Stimulated activated memory B cell treated with anti-CD40 and anti-IgM and Interleukin-4, amounts not matched to agents 10 μg/mL and 1 μg/mL and 100 μg/mL, for 72 hours (primary cell): ENCODE measurements around the gene ALKBH5.

Experiments
- ATAC-seq: fragments of 150-1000 bp; cut with Tn5 transposase; 2 replicates; pipeline ENCODE4 v1.10.0; 2021
- H3K27ac Mint-ChIP-seq: one replicate; pipeline ENCODE4 v1.8.0; 2022; ENCODE audit warnings: mild to moderate bottlenecking, mixed read lengths
- H3K27me3 Mint-ChIP-seq: one replicate; pipeline ENCODE4 v1.8.0; 2022; ENCODE audit warnings: mixed read lengths
- H3K36me3 Mint-ChIP-seq: one replicate; pipeline ENCODE4 v1.8.0; 2022; ENCODE audit warnings: mixed read lengths
- H3K4me1 Mint-ChIP-seq: one replicate; pipeline ENCODE4 v1.8.0; 2022; ENCODE audit warnings: mixed read lengths
- H3K4me3 Mint-ChIP-seq: one replicate; pipeline ENCODE4 v1.8.0; 2022; ENCODE audit warnings: mild to moderate bottlenecking, moderate library complexity, mixed read lengths
- H3K9me3 Mint-ChIP-seq: one replicate; pipeline ENCODE4 v1.8.0; 2022; ENCODE audit warnings: mixed read lengths

The ALKBH5 gene

DNA sequence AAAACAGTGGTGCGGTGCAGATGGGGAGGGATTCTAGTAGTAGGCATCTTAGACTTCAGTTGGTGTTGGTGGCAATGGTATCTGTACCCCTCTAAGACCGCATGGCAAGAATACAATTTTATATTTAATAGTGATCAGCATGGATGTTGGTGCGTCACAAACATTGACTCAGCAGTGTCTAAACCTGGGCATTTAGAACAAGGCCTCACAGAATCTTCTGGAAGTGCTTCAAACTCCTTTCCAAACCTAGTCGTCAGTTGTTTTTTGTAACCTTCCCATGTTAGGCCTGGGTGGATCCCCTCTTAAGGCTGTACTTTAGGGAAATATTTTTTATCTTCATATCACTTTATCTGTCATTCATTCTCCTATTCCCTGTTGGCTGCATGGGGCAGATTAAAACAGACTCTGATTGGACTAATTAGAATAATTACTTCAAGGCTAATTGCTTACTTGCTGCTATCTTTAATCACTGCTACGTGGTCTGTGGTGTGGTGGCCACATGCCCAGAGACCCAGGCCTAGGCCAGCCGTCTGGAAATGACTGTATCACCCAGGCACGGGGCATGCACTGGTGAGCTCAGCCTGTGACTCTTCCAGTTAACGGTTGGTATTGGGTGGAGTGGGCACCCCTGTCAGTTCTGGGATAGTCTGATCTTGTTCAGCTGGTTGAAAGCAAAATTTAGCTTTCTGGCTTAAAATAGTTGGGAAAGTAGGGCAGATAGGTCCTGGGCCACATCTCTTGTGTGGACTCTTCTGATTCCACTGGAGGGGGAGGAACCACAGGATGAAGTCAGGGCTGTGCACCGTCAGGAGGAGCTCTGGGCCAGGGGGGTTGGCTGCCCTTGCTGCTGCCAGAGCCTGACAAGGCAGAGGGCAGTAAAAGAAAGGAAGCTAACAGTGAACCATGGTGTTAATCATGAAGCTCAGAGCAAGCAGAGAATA, 4.5 kb downstream of the ALKBH5 start:
- Mint-ChIP-seq H3K4me1 (peaks cover 74% of the 10 kb centered on the region), H3K9me3 (no peaks in the 10 kb centered on the region), H3K4me3 (peak overlapping the region; percentile 64), H3K27me3 (no peaks in the 10 kb centered on the region), H3K27ac (peak overlapping the region; percentile 99), H3K36me3 (peaks cover 37% of the 10 kb centered on the region)
- ATAC-seq = no peak

DNA sequence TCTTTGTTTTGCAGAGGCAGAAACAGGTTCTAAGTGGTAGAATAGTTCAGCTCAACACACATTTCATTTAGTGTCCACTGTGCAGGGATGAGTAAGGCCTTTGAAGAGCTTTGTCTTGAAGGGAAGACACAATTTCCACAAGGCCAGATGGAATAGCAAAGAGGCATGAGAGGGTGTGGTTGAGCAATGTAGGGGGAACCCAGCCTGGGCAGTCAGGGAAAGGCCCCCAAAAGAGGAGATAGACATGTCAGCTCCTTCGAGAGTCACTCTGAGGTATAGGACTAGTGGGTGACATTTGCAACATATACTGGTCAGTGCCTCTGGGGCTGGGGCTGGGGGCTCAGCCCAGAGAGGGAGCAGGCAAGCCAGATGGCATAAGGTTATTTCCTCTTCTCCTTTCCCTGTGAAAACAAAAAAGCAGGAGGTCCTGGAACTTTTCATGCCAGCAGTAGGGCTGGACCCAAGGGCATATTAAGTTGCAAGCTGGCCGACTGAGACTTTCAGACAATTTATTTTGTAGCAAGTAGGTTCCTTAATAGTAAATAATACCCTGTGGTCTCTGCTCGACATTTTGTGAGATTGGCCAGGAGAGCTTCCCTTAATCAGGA, 7.1 kb downstream of the ALKBH5 start:
- Mint-ChIP-seq H3K27ac (no peak overlapping the region), H3K9me3 (no peaks in the 10 kb centered on the region), H3K36me3 (peaks cover 50% of the 10 kb centered on the region), H3K4me3 (no peak overlapping the region), H3K4me1 (peaks cover 82% of the 10 kb centered on the region), H3K27me3 (no peaks in the 10 kb centered on the region)
- ATAC-seq = no peak

DNA sequence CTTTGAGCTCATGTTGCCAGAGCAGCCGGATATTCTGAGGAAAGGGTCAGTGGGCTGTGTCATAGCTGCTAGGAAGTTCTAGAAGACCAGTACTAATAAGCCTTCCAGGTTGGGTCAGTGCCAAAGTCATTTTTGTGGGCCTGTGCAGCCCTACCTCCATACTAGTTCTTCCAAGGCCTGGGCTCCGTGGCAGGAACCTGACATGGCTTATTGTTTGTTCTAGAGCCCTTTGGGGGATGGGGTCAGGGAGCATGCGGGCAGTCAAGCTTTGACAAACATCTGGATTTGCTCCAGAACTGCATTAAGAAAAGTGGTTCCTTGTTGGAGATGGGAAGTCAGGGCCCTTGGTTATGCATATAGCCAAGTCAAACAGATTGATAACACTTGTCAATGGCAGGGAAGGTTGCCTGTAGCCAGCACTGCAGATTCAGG, 7.6 kb downstream of the ALKBH5 start:
- no peaks in the 10 kb centered on the region for H3K27me3 Mint-ChIP-seq
- no peak overlapping the region for H3K27ac Mint-ChIP-seq
- no peak for ATAC-seq
- H3K4me3 Mint-ChIP-seq = no peak overlapping the region
- peaks cover 50% of the 10 kb centered on the region for H3K36me3 Mint-ChIP-seq
- H3K4me1 Mint-ChIP-seq = peaks cover 79% of the 10 kb centered on the region
- H3K9me3 Mint-ChIP-seq = no peaks in the 10 kb centered on the region

DNA sequence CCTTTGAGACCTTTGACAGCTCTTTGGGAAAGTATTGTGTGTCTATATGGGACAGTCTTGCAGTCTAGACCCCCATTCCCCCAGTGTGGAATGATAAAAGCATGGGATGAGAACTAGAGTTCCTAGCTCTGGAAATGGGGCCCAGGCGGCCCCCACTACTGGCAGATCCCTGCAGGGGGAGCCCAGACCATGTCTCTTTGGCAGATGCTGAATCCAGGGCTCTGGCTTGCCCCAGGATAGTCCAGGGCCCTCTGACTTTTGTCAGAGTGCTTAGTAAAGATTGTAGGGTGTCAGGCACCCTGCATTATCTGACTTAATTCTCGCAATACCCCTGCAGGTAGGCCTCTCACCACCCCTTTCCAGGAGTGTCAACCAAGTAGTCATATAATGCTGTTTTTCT, 8.3 kb downstream of the ALKBH5 start:
- H3K36me3 Mint-ChIP-seq = peaks cover 48% of the 10 kb centered on the region
- no peaks in the 10 kb centered on the region for H3K9me3 Mint-ChIP-seq
- peaks cover 74% of the 10 kb centered on the region for H3K4me1 Mint-ChIP-seq
- H3K4me3 Mint-ChIP-seq = no peak overlapping the region
- no peak overlapping the region for H3K27ac Mint-ChIP-seq
- no peak for ATAC-seq
- no peaks in the 10 kb centered on the region for H3K27me3 Mint-ChIP-seq

DNA sequence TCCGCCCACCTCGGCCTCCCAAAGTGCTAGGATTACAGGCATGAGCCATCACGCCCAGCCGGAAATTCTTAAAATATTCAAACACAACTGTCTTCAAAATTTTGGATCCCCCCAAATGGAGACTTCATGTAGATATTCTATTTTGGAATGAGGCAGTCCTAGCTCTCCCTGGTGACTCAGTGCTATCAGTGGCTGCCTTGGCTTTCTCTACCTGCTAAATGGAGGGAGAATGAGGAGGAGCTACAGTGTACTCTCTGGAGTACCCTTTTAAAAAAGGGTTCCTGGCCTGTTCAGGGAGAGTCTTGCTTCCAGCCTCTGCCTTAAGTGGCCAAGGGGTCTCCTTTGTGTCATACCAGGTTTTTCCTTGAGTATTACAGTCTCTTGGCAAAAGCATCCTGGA, 10.8 kb downstream of the ALKBH5 start:
- peaks cover 57% of the 10 kb centered on the region for H3K36me3 Mint-ChIP-seq
- H3K4me3 Mint-ChIP-seq = no peak overlapping the region
- H3K27ac Mint-ChIP-seq = no peak overlapping the region
- no peak for ATAC-seq
- no peaks in the 10 kb centered on the region for H3K9me3 Mint-ChIP-seq
- peaks cover 70% of the 10 kb centered on the region for H3K4me1 Mint-ChIP-seq
- no peaks in the 10 kb centered on the region for H3K27me3 Mint-ChIP-seq

GRCh38 chr17:18194804-18195203, 11.2 kb downstream of the ALKBH5 start:
- H3K4me3 Mint-ChIP-seq = no peak overlapping the region
- peaks cover 53% of the 10 kb centered on the region for H3K36me3 Mint-ChIP-seq
- H3K9me3 Mint-ChIP-seq = no peaks in the 10 kb centered on the region
- no peaks in the 10 kb centered on the region for H3K27me3 Mint-ChIP-seq
- H3K4me1 Mint-ChIP-seq = peaks cover 70% of the 10 kb centered on the region
- H3K27ac Mint-ChIP-seq = no peak overlapping the region
- no peak for ATAC-seq

GRCh38 chr17:18195246-18195645, 11.6 kb downstream of the ALKBH5 start:
- Mint-ChIP-seq H3K4me3 (no peak overlapping the region), H3K4me1 (peaks cover 68% of the 10 kb centered on the region), H3K9me3 (no peaks in the 10 kb centered on the region), H3K36me3 (peaks cover 51% of the 10 kb centered on the region), H3K27ac (no peak overlapping the region), H3K27me3 (no peaks in the 10 kb centered on the region)
- no peak for ATAC-seq

DNA sequence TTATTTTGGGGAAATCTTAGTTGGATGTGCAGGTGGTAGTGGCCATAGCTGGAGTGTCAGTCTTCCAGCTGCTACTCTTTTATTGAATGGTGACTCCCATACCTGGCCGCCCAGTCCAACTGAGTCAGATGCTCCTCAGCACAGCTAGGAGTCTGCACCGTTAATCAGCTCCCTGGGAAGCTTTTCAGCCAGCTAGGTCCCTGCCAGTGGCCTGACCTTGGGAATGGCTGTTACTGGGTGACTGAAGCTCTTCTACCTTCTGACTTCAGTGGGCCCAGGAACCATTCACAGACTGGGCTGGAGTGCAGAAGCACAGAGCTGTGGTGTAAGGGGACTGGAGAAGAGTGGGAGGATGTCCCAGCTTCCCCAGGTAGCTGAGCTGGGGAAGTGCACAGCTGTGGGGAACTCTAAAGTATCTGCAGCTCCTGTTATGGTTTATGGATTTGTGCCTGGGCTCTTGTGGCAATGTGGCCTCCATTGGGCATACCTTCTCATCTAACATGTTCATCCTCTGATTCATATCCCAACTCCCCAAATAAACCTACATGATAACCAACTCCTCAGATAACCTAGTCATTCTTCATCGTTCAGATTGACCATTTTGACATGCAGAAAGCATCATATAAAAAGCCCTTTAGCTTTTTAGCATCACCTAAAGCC, 14.0 kb downstream of the ALKBH5 start:
- no peaks in the 10 kb centered on the region for H3K9me3 Mint-ChIP-seq
- no peaks in the 10 kb centered on the region for H3K27me3 Mint-ChIP-seq
- peaks cover 59% of the 10 kb centered on the region for H3K4me1 Mint-ChIP-seq
- no peak overlapping the region for H3K27ac Mint-ChIP-seq
- H3K4me3 Mint-ChIP-seq = no peak overlapping the region
- peaks cover 52% of the 10 kb centered on the region for H3K36me3 Mint-ChIP-seq
- no peak for ATAC-seq

- Mint-ChIP-seq H3K27ac (no peak overlapping the region), H3K4me1 (peaks cover 61% of the 10 kb centered on the region), H3K27me3 (no peaks in the 10 kb centered on the region), H3K9me3 (no peaks in the 10 kb centered on the region), H3K4me3 (no peak overlapping the region), H3K36me3 (peaks cover 57% of the 10 kb centered on the region)
- no peak for ATAC-seq
Observed at GRCh38 chr17:18198530-18198929, 14.9 kb downstream of the ALKBH5 start.

DNA sequence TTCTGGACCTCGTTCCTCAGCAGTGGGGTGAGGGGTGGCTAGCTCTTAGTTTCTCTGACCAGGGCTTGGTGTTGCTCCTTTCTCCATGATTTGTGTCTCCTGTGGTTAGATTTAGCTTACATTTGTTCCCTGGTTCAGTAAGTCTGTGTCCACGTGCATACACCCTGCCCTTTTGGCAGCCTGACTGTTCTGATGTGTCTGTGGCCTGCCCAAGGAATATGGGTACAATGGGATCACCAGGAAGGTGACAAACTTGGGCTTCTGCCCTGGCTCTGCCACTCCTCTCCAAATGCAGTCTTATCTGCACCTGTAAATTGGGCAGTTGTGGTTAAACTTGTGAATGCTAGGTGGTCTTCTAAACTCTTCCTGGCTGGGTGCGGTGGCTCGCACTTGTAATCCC, 17.5 kb downstream of the ALKBH5 start:
- ATAC-seq = no peak
- no peak overlapping the region for H3K27ac Mint-ChIP-seq
- peaks cover 47% of the 10 kb centered on the region for H3K4me1 Mint-ChIP-seq
- no peaks in the 10 kb centered on the region for H3K9me3 Mint-ChIP-seq
- H3K4me3 Mint-ChIP-seq = no peak overlapping the region
- peaks cover 45% of the 10 kb centered on the region for H3K36me3 Mint-ChIP-seq
- no peaks in the 10 kb centered on the region for H3K27me3 Mint-ChIP-seq

- no peak overlapping the region for H3K27ac Mint-ChIP-seq
- no peak for ATAC-seq
Observed at GRCh38 chr17:18203308-18203707, 19.7 kb downstream of the ALKBH5 start.

DNA sequence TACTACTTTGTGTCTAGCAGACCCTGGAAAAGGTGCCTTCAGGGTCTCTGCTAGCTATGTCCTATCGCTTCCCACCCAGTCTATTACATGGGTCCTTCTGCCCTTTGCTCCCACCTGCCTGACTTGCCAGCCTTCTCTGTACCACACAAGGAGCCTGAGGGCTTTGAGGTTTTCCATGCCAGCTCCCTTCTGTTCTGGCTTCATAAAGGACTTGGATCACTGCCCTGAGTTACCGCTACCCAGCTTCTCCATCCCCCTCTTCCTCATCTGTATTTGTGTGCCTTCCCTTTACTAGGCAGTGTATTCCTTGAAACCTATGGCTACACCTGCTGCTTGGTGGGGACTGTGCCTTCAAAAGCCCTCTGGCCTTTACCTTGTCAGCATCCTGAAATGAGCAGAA, 22.2 kb downstream of the ALKBH5 start:
- H3K4me1 Mint-ChIP-seq = peaks cover 14% of the 10 kb centered on the region
- no peaks in the 10 kb centered on the region for H3K27me3 Mint-ChIP-seq
- no peak overlapping the region for H3K4me3 Mint-ChIP-seq
- ATAC-seq = no peak
- peaks cover 49% of the 10 kb centered on the region for H3K36me3 Mint-ChIP-seq
- no peaks in the 10 kb centered on the region for H3K9me3 Mint-ChIP-seq
- no peak overlapping the region for H3K27ac Mint-ChIP-seq

More at GRCh38 chr17:18203308-18203707, 19.7 kb downstream of the ALKBH5 start:
- peaks cover 45% of the 10 kb centered on the region for H3K36me3 Mint-ChIP-seq
- H3K4me1 Mint-ChIP-seq = peaks cover 36% of the 10 kb centered on the region
- H3K9me3 Mint-ChIP-seq = no peaks in the 10 kb centered on the region
- H3K4me3 Mint-ChIP-seq = no peak overlapping the region
- no peaks in the 10 kb centered on the region for H3K27me3 Mint-ChIP-seq

- Mint-ChIP-seq H3K27ac (no peak overlapping the region), H3K4me3 (no peak overlapping the region), H3K4me1 (peaks cover 7% of the 10 kb centered on the region), H3K9me3 (no peaks in the 10 kb centered on the region), H3K27me3 (no peaks in the 10 kb centered on the region), H3K36me3 (peaks cover 47% of the 10 kb centered on the region)
- no peak for ATAC-seq
Observed at GRCh38 chr17:18206962-18207361, 23.3 kb downstream of the ALKBH5 start.

GRCh38 chr17:18208092-18208491, 24.5 kb downstream of the ALKBH5 start:
- no peak for ATAC-seq
- Mint-ChIP-seq H3K4me3 (no peak overlapping the region), H3K9me3 (no peaks in the 10 kb centered on the region), H3K4me1 (peaks cover 7% of the 10 kb centered on the region), H3K27me3 (no peaks in the 10 kb centered on the region), H3K27ac (no peak overlapping the region), H3K36me3 (peaks cover 47% of the 10 kb centered on the region)

DNA sequence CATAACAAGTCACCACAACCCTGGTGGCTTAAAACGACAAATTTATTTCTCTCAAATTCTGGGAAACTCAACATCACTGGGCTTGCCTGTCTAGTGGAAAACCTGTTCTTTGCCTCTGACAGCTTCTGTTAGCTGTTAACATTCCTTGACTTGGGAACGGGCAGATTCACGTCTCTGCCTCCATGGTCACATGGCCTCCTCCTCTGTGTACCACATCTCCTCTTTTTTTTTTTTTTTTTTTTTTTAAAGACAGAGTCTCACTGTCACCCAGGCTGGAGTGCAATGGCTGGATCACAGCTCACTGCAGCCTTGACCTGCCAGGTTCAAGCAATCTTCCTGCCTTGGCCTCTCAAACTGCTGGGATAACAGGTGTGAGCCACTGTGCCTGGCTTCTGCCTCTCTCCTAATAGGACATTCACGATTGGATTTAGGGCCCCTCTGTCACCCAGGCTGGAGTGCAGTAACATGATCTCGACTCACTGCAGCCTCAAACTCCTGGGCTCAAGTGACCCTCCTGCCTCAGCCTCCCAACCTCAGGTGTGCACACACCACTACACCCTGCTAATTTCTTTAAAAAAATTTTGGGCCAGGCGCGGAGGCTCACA, 30.1 kb downstream of the ALKBH5 start:
- no peaks in the 10 kb centered on the region for H3K27me3 Mint-ChIP-seq
- H3K4me3 Mint-ChIP-seq = no peak overlapping the region
- H3K27ac Mint-ChIP-seq = no peak overlapping the region
- H3K36me3 Mint-ChIP-seq = peaks cover 14% of the 10 kb centered on the region
- no peaks in the 10 kb centered on the region for H3K9me3 Mint-ChIP-seq
- peaks cover 14% of the 10 kb centered on the region for H3K4me1 Mint-ChIP-seq
- no peak for ATAC-seq
